ENCODE data around the gene TNFRSF19.

DNA sequence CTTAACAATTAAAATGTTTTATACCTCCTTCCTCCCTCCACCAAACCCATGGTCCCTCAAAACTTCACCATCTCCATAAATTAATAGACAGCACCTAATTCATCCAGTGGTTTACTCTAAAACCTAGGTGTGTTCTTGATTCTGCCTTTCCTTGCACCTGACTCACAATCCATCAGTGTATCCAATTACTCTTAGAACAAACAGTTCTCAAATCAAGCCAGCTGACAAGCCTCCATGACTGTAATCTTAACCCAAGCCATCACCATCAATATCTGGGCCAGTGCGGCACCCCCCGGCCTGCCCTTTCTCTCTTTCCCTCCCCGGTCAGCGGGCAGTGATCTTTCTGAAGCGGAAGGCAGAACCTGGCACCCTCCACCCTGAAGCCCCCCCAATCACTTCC is 75.6 kb downstream of the TNFRSF19 start:
- TF ChIP-seq, protein P1, sequence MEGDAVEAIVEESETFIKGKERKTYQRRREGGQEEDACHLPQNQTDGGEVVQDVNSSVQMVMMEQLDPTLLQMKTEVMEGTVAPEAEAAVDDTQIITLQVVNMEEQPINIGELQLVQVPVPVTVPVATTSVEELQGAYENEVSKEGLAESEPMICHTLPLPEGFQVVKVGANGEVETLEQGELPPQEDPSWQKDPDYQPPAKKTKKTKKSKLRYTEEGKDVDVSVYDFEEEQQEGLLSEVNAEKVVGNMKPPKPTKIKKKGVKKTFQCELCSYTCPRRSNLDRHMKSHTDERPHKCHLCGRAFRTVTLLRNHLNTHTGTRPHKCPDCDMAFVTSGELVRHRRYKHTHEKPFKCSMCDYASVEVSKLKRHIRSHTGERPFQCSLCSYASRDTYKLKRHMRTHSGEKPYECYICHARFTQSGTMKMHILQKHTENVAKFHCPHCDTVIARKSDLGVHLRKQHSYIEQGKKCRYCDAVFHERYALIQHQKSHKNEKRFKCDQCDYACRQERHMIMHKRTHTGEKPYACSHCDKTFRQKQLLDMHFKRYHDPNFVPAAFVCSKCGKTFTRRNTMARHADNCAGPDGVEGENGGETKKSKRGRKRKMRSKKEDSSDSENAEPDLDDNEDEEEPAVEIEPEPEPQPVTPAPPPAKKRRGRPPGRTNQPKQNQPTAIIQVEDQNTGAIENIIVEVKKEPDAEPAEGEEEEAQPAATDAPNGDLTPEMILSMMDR (conservative IDR thresholded peaks at IDR 0.05; ENCODE audit: low read length): no peak
- TF ChIP-seq EZH2phosphoT487 (IDR thresholded peaks at IDR 0.05; ENCODE audit: borderline replicate concordance, low read depth, low read length): no peak

Measured in OCI-LY7 (cell line).